22Rv1 (cell line): ENCODE measurements around the gene CA7.
"Not testable (repeated sequence)": the region's sequence is repeated elsewhere in the genome, so short reads cannot be mapped to it uniquely, and the experiment has no call there.

Source experiments
- H3K27ac ChIP-seq: fragments of 450-650 bp; 2 replicates; pipeline ENCODE4 v1.5.1; 2017
- ZFX ChIP-seq: fragments of 450-650 bp; IDR thresholded peaks from 2 replicates; pipeline ENCODE4 v1.6.1; 2017; ENCODE audit warnings: antibody characterized with exemption, borderline replicate concordance
- TF ChIP-seq, protein P1 (sequence below): fragments of 450-650 bp; IDR thresholded peaks from 2 replicates; pipeline ENCODE4 v1.5.1; 2017; ENCODE audit warnings: mild to moderate bottlenecking

The CA7 gene

GRCh38 chr16:66891797-66892196 is 47.6 kb downstream of the CA7 start:
- TF ChIP-seq, protein P1, sequence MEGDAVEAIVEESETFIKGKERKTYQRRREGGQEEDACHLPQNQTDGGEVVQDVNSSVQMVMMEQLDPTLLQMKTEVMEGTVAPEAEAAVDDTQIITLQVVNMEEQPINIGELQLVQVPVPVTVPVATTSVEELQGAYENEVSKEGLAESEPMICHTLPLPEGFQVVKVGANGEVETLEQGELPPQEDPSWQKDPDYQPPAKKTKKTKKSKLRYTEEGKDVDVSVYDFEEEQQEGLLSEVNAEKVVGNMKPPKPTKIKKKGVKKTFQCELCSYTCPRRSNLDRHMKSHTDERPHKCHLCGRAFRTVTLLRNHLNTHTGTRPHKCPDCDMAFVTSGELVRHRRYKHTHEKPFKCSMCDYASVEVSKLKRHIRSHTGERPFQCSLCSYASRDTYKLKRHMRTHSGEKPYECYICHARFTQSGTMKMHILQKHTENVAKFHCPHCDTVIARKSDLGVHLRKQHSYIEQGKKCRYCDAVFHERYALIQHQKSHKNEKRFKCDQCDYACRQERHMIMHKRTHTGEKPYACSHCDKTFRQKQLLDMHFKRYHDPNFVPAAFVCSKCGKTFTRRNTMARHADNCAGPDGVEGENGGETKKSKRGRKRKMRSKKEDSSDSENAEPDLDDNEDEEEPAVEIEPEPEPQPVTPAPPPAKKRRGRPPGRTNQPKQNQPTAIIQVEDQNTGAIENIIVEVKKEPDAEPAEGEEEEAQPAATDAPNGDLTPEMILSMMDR: no peak
- no peak for TF ChIP-seq ZFX
- H3K27ac ChIP-seq: no peak overlapping the region

- TF ChIP-seq, protein P1: no peak
- no peak for TF ChIP-seq ZFX
- H3K27ac ChIP-seq: no peak overlapping the region
Observed at GRCh38 chr16:66894055-66894454, 49.8 kb downstream of the CA7 start.

DNA sequence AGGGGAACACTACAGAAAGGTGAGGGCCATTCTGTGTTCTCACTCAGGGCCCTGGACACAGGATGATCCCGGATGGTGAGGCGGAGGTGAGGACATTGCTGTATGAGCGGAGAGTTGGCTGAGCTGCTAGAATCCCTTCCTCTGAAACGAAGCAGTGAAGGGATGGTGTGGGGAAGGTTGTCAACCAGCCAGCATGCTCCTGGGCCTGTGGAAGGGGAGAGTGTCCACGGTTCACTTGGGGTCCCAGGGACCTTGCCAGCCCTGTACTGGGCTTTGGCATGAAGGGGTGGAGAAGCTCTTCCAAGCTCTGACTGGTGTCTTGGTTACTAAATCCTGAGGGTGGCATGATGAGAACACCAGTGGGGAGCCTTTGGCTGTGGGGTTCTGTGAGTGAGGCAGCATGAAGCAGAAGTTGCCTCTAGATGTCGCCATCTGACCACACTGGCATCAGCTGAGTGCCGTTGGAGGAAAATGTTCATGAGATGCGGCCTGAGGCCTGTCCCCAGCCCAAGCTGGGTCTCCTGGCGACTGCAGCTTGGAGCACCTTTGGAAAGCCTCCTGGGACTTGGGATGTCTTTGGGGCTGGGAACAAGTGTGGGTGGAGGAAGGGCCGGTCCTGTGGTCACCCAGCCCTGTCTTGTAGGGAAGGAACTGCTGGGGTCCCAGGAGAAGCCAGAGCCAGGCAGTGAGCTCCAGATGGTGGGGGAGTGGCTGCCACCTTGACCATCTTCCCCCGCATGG is 50.9 kb downstream of the CA7 start:
- no peak for TF ChIP-seq ZFX
- TF ChIP-seq, protein P1: peak; percentile 84
- H3K27ac ChIP-seq: no peak overlapping the region

DNA sequence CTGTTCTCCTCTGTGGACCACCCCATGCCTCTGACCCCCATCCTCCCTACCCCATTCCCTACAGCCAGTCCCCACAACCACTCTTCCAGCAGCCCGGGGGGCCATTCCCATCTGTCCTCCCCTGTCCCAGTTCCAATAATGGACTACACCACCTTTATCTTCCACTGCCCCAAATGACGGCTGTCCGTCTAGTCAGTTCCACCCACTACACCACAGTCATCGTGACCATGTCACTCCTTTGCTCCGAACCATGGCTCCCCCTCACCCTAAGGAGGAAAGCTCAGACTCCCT is 51.4 kb downstream of the CA7 start:
- no peak overlapping the region for H3K27ac ChIP-seq
- TF ChIP-seq ZFX: no peak
- TF ChIP-seq, protein P1: no peak

DNA sequence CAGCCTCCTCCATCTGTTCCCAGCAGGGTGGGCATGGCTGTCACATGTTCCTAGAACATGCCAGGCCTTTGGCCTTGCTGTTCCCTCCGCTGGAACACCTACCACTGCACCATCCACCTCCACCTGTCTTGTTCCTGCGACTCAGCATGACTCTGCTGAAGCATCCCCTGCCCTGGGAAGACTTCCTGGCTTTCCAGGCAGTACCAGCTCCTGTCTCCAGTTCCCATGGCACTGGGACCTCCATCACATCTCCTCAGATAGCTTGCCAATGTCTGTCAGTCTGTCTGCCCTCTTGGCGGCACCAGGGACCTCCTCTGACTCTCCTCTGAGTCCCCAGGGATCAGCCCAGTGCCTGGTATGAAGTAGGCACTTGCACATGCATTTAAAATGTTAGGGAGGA is 51.8 kb downstream of the CA7 start:
- TF ChIP-seq, protein P1: no peak
- no peak for TF ChIP-seq ZFX
- H3K27ac ChIP-seq: no peak overlapping the region

- H3K27ac ChIP-seq: not testable (repeated sequence)
Observed at GRCh38 chr16:66896682-66897081, 52.5 kb downstream of the CA7 start.

DNA sequence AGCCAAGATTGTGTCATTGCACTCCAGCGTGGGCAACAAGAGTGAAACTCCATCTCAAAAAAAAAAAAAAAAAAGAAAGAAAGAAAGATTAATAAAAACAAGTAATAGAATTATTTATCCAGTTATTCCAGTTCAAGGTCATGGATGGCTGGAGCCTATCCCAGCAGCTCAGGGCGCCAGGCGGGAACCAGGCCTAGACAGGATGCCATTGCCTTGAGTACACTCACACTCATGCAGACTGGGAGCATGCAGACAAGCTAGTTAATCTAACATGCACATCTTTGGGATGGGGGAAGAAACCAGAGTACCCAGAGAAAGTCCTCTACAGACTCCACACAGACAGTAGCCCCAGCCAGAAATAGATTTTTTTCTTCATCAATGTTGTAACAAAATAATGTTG is 54.0 kb downstream of the CA7 start:
- H3K27ac ChIP-seq: no peak overlapping the region
- TF ChIP-seq ZFX: no peak
- TF ChIP-seq, protein P1: no peak

DNA sequence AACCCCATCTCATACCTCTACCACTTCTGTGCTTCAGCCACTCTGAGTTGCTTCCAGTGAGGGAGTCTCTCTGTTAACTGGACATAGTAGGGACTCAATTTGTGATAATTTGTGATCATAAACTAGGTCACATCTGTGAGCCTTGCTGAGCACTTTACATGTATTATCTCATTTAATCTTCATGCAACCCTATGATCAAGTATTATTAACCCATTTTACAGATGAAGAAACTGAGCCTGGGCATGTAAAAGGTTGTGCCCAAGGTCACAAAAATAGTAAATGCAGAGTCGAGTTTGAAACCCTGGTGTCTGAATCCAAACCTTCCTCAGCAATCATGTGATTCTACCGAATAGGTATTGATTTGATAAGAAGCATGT is 54.7 kb downstream of the CA7 start:
- no peak overlapping the region for H3K27ac ChIP-seq
- no peak for TF ChIP-seq ZFX
- TF ChIP-seq, protein P1: no peak
